ENCODE data around the gene SNAPC4.
"Not testable (repeated sequence)": the region's sequence is repeated elsewhere in the genome, so short reads cannot be mapped to it uniquely, and the experiment has no call there.

SNAPC4 gene

GRCh38 chr9:136433849-136434579 is 34.0 kb upstream of the SNAPC4 start:
- DNase-seq (ENCODE audit: low read depth, low spot score): no peak

- no peak for DNase-seq (ENCODE audit: low read depth, low spot score)
Measured at GRCh38 chr9:136433043-136433715, 33.2 kb upstream of the SNAPC4 start.

GRCh38 chr9:136432591-136432990 is 32.6 kb upstream of the SNAPC4 start:
- no peak for DNase-seq (ENCODE audit: low read depth, low spot score)

- DNase-seq (ENCODE audit: low read depth, low spot score): no peak
Measured at GRCh38 chr9:136431782-136432350, 31.9 kb upstream of the SNAPC4 start.

- DNase-seq (ENCODE audit: low read depth, low spot score): no peak
Measured at GRCh38 chr9:136430588-136431234, 30.7 kb upstream of the SNAPC4 start.

GRCh38 chr9:136429683-136430491 is 29.9 kb upstream of the SNAPC4 start:
- no peak for DNase-seq (ENCODE audit: low read depth, low spot score)

GRCh38 chr9:136429075-136429628 is 29.2 kb upstream of the SNAPC4 start:
- no peak for DNase-seq (ENCODE audit: low read depth, low spot score)

- DNase-seq (ENCODE audit: low read depth, low spot score): no peak
Measured at GRCh38 chr9:136426787-136427186, 26.8 kb upstream of the SNAPC4 start.

GRCh38 chr9:136425367-136425766 is 25.4 kb upstream of the SNAPC4 start:
- DNase-seq (ENCODE audit: low read depth, low spot score): not testable (repeated sequence)

- DNase-seq (ENCODE audit: low read depth, low spot score): no peak
Measured at GRCh38 chr9:136424750-136425362, 24.9 kb upstream of the SNAPC4 start.

GRCh38 chr9:136423432-136424146 is 23.6 kb upstream of the SNAPC4 start:
- no peak for DNase-seq (ENCODE audit: low read depth, low spot score)

- DNase-seq (ENCODE audit: low read depth, low spot score): no peak
Measured at GRCh38 chr9:136422876-136423275, 22.9 kb upstream of the SNAPC4 start.

- no peak for DNase-seq (ENCODE audit: low read depth, low spot score)
Measured at GRCh38 chr9:136421791-136422190, 21.8 kb upstream of the SNAPC4 start.

GRCh38 chr9:136419092-136419420 is 19.1 kb upstream of the SNAPC4 start:
- no peak for DNase-seq (ENCODE audit: low read depth, low spot score)

- DNase-seq (ENCODE audit: low read depth, low spot score): no peak
Measured at GRCh38 chr9:136418182-136419091, 18.5 kb upstream of the SNAPC4 start.

GRCh38 chr9:136416914-136417313 is 16.9 kb upstream of the SNAPC4 start:
- no peak for DNase-seq (ENCODE audit: low read depth, low spot score)

GRCh38 chr9:136416427-136416826 is 16.5 kb upstream of the SNAPC4 start:
- no peak for DNase-seq (ENCODE audit: low read depth, low spot score)

GRCh38 chr9:136412962-136413361 is 13.0 kb upstream of the SNAPC4 start:
- DNase-seq (ENCODE audit: low read depth, low spot score): no peak

GRCh38 chr9:136411378-136411777 is 11.4 kb upstream of the SNAPC4 start:
- DNase-seq (ENCODE audit: low read depth, low spot score): no peak
